ENCODE results near the gene CCNE1.

DNA sequence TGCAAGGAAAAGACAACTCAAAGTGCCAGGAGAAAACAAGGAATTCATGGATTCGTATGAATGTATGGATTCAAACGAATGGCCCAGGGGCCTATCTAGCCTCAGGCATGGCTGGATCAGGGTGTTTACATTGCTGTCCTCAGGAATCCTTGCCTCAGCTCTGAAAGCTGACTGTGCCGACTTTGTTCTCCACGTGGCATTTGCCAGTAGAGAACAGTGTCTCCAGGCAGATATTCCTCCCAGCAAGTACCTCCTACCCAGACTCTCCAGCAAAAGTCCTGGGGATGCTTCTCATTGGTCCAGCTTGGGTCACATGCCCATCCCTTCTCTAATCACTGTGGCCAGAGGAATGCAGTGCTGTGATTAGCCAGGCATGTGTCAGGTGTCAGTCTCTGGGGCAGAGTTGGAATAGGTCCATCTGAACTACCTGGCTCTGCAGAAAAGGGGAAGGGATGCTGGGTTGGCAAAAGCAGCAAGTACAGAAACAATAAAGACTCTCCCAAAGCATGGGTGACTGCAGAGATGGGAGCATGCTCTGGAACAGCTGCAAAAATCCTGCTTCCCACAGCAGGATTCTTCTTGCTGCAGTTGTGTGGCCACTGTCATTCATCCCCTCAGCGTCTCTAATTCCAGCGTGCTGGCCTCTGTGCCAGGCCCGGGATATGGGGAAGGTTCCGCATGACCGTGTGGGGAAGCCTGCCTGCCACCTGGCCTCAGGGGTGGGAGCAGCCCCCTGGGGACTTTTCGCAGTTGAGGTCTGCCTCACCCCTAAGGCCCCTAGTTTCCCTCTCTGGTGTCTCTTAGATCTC, 30.0 kb downstream of the CCNE1 start:
- TF ChIP-seq CTCF (IDR thresholded peaks at IDR 0.05) (no peak), POLR2A (IDR thresholded peaks at IDR 0.05) (no peak)
